NCI-H460 (cell line): ENCODE data around the gene SCUBE1. TPM values are rescaled to one million over a fixed set of nuclear protein-coding genes. Genes with fewer than 3 reads are reported as not detected.

Experiments used
- DNase-seq: peaks from one replicate; pipeline ENCODE4 v3.0.0-alpha.2; 2016; ENCODE audit warnings: low read depth; ENCODE audit errors: extremely low read depth
- polyA plus RNA-seq: library from polyadenylated mRNA; depleted of rRNA; stranded (reverse); fragments of >200 nt; gene quantifications from 2 replicates; pipeline ENCODE4 v1.2.3, GENCODE V29; 2014; cell fraction: nucleus; rRNA removed
- total RNA-seq: library from RNA; depleted of rRNA; stranded (reverse); fragments of >200 nt; shearing (Covaris generic); gene quantifications from 2 replicates; pipeline ENCODE4 v1.2.3, GENCODE V29; 2014; rRNA removed

Gene SCUBE1
- 3.2 and 5.3 TPM in 2 replicates for total RNA-seq
- 0.76 and 0.81 TPM in 2 replicates for polyA plus RNA-seq

DNA sequence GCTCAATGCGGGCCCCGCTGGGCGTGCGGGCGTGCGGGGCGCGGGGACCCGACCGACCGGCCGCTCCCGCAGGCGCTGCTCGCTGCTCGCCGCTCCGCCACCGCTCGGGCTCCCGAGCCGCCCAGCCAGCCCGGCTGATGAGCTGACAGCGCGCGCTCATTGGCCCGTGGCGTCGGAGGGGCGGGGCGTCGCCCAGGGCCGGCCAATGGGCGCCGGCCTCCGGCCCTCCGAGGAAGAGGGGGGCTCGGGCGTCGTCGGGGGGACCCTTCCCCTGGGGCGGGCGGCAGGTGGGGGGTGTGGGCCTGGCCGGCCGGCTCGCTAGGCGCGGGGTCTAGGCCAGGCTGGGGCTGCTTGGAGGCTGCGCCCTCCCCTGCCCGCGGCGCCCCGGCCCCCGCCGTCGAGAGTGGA lies at the start of gene SCUBE1:
Gene SCUBE1 (minus strand): TSS at position 111 of the 408 bp plus-strand sequence. CDS start 111 bp downstream, outside the sequence.
- DNase-seq = peak; percentile 60

DNA sequence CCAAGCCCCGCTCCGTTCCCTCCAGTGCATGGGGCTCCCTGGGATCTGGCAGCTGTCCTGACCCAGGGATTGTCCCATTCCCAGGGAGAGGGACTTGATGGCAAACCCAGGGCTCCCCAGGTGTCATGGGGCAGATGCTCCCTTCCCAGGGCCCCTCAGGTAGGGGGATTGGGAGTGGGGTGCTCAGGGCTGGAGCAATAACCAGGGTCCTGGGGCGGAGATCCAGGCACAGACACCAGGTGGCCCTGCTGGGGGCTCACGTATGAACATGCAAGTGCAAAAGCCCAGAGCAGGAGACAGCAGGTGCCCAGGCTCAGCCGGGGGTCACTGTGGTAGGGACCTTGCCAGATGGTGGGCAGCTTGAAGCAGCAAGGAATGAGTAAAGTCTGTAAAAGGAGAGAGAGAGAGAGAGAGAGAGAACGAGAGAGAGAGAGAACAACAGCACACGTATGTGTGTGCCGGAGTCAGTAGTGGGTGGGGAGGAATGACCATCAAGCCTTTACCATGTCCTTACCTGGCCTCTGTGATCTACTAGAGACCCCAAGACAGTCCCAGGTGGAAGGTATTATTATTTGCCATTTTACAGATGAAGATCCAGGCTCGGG lies 49.3 kb upstream of the SCUBE1 start:
- no peak for DNase-seq

GRCh38 chr22:43391306-43391705 lies 48.1 kb upstream of the SCUBE1 start:
- no peak for DNase-seq

GRCh38 chr22:43390872-43391271 lies 47.7 kb upstream of the SCUBE1 start:
- no peak for DNase-seq

DNA sequence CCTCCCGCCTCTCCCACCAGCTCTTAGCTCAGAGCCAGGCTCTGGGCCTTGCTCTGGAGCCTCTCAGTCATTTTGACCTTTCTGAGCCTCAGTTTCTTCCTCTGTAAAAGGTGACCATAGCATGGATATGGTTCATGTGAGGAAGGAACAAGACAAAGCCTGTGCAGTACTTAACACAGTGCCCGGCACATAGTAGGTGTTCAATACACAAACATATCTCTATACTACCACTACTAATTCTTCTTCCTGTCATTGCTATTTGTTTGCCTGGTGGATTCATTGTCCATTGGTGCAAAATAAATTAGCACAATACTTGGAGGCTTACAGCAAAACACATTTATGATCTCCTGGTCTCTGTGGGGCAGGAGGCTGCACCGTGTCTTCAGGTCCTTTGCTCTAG lies 47.0 kb upstream of the SCUBE1 start:
- no peak for DNase-seq

DNA sequence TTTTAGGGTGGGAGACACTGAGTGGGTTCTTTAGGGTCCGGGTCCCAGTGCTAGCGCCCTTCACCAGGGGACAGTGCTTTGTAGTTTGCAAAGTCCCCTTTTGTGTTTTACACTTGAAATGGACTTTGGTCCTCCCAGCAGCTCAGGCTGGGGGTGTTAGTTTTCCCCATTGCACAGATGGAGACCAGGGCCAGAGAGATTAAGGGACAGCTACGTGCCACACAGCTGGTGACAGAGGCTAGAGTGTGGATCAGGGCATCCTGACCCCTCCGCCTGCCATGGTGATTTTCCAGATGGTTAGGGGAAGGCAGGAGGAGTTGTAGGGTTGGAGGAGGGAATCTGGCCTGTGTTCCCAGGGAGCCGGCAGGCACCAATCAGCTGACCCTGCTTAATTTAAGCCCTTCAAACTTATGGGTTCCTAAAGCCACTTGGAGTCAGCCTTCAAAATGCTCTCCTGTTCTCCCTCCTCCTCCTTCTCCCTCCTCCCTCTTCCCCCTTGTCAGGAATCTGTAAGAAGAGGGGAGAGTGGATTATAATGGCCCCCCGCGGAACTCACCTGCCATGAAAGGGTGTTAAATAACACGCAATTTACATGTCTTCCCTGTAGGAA lies 46.2 kb upstream of the SCUBE1 start:
- no peak for DNase-seq

DNA sequence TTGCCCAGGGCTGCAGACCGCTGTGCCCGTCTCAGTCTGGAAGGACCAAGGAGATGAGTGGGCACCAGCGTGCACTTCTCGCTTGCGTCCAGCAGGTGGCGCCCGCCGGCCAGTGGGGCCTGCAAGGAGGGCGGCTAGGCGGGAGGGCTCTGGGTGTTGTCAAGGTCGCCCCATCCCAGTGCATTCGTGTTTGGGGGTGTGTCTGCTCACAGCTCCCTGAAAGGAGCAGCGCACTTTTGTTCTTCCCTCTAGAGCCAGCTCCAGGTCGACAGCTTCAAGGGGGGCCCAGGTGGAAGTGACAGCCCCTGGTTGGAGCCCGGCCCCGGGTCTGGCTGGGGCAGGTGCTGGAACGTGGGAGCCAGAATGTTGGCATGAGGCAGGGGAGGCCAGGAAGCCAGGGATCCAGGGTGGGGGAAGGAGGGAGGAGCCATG lies 45.3 kb upstream of the SCUBE1 start:
- peak; percentile 40 for DNase-seq

- no peak for DNase-seq
Measured at GRCh38 chr22:43387815-43388214, 44.6 kb upstream of the SCUBE1 start.

DNA sequence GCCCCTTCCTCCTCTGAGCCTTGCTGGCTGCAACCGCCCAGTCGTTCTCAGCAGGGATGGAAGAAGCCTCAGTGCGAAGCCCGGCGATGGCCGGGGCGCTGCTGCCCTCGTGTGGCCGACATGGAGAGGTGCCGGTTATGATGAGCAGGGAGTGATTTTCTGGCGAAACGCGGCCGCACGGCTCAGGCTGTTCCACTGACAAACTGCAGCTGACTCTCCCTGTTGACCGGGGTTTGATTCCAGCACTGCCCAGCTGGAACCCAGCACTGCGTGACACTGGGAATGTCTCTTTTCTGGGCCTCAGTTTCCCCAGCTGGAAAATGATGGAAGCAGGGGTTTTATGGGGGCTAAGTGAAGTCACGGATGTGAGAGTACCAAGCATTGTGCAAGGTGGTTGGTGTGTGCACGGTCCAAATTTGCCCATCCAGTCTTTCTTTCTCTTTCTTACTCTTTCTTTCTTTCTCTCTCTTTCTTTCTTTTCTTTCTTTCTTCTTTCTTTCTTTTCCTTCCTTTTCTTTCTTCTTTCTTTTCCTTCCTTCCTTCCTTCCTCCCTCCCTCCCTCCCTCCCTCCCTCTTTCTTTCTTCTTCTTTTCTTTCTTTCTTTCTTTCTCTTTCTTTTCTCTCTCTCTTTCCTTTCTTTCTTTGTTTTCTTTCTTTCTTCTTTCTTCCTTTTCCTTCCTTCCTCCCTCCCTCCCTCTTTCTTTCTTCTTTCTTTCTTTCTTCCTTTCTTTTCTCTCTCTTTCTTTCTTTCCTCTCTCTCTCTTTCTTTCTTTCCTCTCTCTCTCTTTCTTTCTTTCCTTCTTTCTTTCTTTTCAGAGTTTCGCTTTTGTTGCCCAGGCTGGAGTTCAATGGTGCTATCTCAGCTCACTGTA lies 42.8 kb upstream of the SCUBE1 start:
- peak; percentile 64 for DNase-seq

GRCh38 chr22:43384863-43385262 lies 41.7 kb upstream of the SCUBE1 start:
- DNase-seq = no peak

DNA sequence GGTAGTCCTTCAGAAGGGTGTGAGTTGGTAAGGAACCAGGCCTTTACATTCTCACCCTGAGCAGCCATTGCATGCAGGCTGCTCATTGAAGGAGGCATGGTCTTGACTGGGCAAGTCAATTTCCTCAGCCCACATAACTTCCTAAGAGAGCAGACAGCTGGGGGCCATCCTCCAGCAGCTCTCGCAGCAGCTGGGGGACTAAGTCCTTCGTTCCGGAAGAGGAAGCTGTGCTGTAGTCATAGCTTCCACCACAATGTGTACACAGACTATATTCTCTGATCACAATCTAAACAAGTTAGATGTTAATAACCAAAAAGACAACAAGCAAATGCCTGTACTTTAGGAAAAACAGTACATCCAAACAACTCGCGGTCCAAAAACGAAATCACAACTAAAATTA lies 38.5 kb upstream of the SCUBE1 start:
- no peak for DNase-seq

GRCh38 chr22:43377896-43378704 lies 34.9 kb upstream of the SCUBE1 start:
- no peak for DNase-seq

DNA sequence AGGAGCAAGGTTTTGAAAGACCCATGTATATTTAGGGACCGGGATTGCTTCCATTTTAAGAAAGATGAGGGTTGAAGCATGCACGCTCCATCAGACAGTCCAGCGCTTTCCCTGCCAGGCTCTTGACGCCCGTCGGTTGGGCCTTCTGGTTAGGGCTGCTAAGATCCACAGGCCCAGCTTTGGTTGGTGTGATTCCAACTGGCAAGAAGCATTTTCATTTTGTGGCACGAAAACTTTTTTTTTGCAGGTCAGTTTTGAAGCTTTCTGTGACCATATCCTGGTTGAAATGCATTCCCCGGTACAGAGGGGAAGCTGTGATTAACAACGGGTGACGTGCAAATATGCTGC lies 34.4 kb upstream of the SCUBE1 start:
- no peak for DNase-seq

DNA sequence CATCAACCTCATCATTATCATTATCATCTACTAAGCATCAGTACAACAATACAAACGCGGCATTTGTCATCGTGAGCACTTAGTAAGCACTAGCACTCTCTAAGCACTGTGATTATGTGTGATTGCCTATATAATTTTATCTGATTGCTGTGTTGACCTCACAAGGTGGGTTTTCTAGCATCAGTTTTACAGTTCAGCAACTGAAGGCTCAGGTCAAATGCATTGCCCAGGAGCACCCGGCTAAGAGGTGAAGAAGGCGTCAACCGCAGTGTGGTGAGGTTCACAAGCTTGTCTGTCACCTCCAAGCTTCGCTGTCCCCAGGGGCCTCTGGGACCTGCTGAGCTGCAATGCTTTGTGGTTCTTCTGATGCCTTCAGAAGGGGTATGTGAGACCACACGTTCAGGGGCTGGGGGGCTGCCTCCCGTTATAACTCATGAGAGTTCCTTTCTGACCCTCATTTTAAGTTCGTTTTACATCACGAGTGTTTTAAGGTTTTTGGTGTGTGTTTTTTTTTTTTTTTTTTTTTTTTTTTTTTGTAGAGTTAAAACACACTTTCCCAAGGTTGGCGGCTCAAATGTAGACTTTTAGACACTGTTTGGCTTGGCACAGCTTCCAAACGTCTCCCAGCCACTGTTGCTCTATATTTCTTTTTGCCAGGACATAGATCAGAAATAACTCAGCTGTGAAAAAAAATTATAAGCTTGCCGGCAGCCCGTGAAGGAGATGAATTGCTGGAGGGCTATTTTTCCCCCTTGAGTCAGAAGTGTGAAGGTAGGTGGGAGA lies 33.8 kb upstream of the SCUBE1 start:
- DNase-seq = no peak

GRCh38 chr22:43375951-43376455 lies 32.8 kb upstream of the SCUBE1 start:
- no peak for DNase-seq

GRCh38 chr22:43370036-43370435 lies 26.9 kb upstream of the SCUBE1 start:
- no peak for DNase-seq

DNA sequence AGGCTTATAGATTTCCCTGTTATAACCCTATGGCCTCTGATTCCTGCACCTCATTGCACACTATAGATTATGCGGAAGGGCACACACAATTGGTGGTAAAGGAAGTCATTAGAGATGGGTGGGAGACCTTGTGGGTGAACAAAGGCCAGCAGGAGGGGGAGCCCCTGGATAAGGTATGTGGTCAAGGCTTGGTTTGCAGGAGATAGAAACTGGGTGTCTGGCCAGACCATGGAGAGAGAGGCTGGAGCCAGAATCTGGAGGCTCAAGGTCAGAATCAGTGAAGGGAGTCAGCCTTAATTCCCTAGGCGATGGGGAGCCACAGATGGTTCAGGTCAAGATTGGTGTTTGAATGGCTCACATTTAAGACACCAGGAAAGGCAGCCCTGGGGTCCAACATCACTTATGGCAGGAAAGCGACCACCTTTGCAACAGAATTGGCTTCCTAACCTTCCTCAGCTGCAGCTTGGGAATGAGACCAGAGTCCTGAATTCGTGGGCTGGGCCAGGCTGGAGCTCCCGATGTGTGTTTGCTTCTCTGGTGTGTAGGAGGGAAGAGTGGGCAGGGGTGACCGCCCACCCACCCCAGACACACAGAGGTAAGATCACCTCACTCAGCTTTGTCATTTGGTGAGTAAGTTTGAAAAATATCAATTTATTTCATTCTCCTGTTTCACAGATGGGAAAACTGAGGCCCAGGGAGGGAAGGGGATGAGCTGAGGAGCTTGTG lies 22.7 kb upstream of the SCUBE1 start:
- no peak for DNase-seq

DNA sequence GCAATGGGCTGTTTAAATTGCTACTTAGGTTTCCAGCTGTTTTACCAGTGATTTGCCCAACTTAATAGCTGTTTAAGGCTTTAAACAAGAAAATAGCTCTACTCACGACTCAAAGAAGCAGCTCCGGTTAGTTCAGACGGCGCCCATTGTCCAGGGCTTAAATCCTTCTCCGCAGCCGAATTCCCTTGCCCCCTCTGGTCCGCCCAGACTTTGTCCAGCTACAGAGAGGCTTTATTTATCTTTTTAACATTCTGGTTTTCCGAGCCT lies 20.9 kb upstream of the SCUBE1 start:
- no peak for DNase-seq
